Left ventricle myocardium superior (tissue), 1 donor: ENCODE measurements around the gene GMNC. TPM values are rescaled to one million over a fixed set of nuclear protein-coding genes. Genes with fewer than 3 reads are reported as not detected.

Experiments
- ATAC-seq: fragments of 200-7000 bp; cut with Tn5 transposase; one replicate; pipeline ENCODE4 v1.9.1; 2020; ENCODE audit warnings: mild to moderate bottlenecking, moderate library complexity
- DNase-seq: peaks from one replicate; pipeline ENCODE4 v3.0.0-alpha.2; 2020
- intact Hi-C: fragments of 100-400 bp; cut with micrococcal nuclease; formaldehyde crosslinking; loops from one replicate; pipeline ENCODE4 v1.11.0; 2022
- total RNA-seq: library from RNA; stranded (reverse); fragmentation: NEBNext Ultra II Directional; extraction: Animal tissue kit (Norgen Biotek cat#: 25700); gene quantifications from one replicate; pipeline ENCODE4 v1.2.1, GENCODE V29; 2021
- donor health status: DM: no; HTN: yes; CAD: no; lungs with severe emphysema.

The GMNC gene
- total RNA-seq, 1 donor from 2014 or later: 4.3 TPM

DNA sequence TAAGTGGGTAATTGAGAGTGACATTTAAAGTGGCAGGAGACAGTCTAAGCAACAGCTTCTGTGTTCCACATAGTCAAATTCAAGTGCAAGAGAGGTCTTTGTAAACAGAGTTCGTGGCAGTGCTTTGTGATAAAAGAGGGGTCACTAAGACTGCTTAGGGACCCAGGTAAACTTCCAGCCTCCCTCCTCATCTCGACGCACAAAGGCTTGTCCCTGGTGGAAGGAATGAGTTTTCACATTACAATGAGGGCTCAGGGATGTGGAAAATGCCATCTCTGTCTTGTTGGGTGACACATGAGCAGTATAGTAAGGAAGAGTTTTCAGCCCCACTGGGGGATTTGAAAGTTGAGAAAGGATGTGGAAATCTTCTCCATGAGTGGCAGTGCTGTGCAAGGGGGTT lies 7.3 kb downstream of the GMNC start:
- DNase-seq: no peak
- ATAC-seq: no peak
- intact Hi-C loops: no loop called here

DNA sequence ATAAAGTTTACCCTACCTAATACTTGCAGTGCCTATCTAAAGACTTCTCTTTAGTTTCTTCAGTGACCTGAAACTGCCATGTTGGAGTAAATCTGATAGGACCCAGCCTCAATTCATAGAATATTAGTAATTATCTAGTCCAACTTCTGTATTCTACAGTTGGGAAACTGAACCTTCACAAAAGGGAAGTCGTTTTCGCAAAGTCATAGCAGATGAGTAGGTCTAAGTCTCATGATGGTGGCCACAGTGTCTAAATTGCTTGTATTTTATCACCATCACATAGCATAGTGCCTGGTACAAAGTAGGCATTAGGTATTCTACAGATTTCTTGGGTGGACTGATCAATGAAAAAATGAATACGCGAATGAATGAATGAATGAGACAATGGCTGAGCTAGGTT lies 8.4 kb downstream of the GMNC start:
- ATAC-seq (no peak), DNase-seq (no peak)
- intact Hi-C loops: no loop called here

DNA sequence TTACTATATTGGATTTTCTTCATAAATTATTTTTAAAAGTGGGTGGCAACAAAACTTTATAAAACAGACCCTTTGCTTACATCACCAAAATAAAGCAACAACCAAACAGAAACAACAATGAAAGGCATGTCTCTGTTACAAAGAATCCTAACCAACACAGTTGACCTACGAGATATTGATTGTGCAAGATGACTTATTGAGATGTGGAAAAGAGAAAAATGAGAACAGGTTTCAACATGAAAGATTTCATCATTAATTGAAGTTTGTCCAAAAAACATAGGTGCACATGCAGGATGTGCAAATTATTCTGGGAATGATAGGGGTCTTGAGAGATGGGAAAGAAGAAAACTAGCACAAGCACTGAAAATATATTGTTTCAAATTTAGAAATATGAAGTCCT lies 9.0 kb downstream of the GMNC start:
- ATAC-seq (no peak), DNase-seq (no peak)
- intact Hi-C loops: no loop called here

DNA sequence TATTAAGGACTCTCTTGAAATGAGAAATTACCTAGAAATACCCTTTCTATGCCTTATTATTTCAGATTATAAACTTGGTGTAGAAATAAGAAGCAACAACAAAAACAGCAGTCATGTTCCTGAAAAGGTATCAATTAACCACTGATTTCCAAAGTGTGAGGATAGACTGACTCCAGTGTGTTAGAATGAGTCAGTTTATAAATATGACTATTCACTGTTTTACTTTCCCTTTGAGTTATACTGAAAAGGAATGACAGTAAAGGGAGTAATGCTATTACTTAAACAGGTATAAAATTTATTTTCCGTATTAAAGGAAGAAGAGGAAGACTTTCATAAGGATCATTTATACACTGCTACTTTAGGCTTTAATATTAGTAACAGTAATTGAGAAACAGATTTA lies 12.9 kb downstream of the GMNC start:
- intact Hi-C loops: no loop called here
- ATAC-seq: no peak
- no peak for DNase-seq

DNA sequence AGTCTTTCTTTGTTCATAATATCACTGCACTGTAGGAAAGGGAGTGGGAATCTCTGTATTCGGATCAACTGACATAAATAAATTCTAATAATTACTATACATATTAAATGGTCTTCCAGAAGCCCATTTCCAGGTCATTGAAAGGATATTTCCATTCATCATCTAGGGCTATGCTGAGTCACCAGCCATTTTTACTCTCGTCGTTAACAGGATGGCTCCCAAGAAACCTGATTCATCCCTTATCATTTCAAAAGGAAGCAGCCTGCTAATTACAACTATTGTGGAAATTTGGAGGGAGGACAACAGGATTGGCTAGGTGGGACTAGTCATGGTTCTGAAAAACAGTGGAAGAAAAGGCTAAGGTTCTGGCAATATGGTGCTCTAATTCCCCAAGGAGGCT lies 13.6 kb downstream of the GMNC start:
- ATAC-seq (no peak), DNase-seq (no peak)
- intact Hi-C loops: no loop called here

DNA sequence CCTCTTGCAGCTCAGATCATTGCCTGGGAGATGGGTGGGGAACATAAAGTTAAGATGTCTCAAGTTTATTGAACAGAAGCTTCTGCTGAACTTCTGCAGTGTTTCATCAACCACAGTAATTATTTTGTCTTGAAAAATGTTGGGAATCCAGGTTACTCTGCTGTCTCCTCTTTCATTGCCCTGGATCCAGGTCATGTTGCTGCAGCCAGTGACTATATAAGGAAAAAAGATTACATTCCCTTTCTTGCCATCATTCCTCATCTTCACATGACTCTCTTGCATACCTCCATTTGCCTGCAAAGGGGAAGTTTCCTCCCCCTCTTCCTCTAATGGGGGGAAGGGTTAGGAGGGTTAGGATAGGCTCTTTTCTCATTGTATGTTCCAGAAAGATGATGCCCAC lies 15.1 kb downstream of the GMNC start:
- DNase-seq: no peak
- intact Hi-C loops: no loop called here
- ATAC-seq: no peak

DNA sequence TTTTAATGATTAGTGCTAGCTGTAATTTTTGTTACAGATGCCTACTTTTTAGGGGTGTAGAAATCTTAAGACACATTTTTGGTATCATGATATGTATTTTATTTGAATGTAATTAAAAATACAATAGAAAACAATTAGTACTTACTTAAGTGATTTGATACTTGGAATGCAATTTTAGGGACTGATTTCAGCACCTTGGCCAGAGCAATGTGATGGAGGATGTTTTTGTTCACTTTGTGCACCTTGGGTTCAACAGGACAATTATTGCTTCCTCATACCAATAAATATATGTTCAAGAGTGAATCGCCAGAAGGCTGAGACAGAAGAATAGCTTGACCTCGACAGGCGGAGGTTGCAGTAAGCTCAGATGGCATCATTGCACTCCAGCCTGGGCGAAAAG lies 22.3 kb downstream of the GMNC start:
- intact Hi-C loops: no loop called here

DNA sequence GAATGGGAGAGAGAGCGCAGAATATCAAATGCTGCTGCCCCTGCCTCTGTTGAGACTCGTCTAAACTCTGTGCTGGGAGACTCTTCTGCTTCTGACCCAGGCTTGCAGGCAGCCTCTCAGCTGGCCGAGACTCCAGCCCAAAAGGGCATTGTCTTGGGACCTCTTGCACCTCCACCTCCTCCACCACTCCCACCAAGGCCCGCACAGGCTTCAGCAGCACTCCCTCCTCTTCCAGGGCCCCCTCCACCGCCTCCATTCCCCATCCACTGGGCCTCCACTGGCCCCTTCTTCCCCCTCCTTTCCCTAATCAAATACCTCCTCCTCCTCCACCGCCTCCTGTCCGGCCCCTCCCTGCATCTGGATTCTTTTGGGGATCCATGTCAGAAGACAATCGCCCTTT lies 31.3 kb downstream of the GMNC start:
- intact Hi-C loops: no loop called here
- ATAC-seq (no peak), DNase-seq (no peak)

More for the DNA sequence above, 22.3 kb downstream of the GMNC start:
- no peak for DNase-seq
- no peak for ATAC-seq

DNA sequence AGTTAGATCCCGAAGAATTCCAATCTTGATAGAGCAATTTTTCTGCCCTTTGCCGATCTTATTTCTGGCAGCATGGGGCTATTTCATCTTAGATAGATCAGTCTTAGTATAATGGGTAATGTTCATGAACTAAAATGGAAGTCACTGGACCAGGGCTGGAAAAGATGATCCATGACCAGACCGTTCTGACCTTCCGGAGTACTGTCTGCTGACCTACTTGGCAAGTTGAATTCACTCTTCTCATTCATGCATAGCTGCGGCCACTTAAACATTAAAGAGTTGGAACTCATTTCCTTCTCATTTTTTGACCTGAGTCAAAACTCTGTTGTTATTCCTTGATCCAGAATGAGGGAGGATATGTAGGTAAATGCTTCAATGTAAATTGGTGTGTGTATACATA lies 32.5 kb downstream of the GMNC start:
- intact Hi-C loops: no loop called here
- DNase-seq (no peak), ATAC-seq (no peak)

DNA sequence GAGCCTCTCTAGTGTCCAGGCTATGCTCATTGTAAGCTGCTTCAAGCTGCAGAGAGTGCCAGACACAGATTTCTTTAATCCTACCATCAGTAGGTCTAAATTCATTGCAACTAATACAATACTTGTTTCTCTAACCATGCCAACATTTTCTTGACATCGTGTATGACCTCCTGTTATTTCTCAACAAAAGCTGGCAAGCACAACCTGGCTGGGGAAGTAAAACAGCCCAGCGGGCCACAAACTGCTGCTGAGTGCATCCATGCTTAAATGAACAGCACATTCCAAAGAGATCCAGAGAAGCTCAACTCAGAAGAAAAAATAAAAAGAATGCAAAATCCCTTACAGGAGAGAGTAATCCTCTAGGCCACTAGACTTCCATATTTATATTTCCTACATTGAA lies 36.5 kb downstream of the GMNC start:
- ATAC-seq: no peak
- intact Hi-C loops: no loop called here
- DNase-seq: no peak

DNA sequence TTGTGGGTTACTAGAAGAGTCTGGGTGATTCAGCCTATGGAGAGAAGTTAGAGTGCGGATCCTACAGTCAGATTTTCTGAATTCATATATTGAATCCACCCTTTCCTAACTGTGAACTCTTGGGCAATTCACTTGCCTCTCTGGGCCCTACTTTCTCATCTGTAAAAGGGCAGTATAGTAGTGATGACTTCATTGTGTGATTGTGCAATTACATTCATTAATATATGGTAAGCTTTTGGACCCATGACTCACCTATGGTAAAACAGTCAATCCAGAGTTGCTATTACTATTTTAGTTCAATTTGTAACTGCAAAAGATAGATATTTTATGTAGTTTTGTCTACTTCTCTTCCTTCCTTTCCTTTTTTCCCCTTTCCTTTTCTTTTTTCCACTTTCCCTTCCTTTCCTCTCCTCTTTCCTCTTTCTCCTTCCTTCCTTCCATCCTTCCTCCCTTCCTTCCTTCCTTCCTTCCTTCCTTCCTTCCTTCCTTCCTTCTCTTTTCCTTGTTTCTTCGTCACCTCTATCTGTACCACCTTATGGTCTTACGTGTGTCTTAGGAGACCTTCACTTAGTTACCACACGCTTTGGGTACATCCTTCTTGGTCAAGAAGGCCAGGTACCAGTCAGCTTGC lies 37.0 kb downstream of the GMNC start:
- DNase-seq (no peak), ATAC-seq (no peak)
- intact Hi-C loops: no loop called here

DNA sequence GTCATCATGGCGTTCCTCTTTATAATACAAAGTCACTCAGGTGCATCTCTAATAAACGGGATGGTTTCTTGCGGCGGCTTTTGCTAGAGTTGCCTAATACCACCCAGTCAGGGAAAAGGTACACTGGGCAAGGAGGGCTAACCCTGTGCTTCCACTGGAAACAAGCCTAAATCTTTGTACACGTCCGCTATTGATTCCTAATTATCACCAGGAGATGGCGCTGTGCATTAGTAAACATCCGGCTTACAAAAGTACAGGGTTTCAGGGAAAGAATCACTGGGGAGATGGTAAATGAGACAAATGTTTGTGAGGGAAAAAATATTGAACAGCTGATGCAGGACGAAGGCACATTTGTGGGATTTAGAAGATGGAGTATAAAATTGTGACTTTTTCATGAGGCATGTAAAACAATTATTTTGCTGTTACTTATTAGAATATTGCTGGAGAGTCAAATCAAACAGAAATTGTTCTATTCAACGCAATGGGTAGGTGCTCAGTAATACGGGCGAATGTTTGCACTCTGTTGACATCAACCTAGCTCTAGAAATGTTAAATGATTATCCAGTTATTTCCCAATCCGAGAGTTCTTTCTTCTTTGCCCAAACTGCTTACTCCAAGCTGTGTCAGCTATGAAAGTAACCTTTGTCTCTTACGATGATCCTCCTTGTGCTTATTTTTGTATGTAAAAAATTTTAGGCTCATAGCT lies 50.6 kb downstream of the GMNC start:
- ATAC-seq: peak; percentile 10

DNA sequence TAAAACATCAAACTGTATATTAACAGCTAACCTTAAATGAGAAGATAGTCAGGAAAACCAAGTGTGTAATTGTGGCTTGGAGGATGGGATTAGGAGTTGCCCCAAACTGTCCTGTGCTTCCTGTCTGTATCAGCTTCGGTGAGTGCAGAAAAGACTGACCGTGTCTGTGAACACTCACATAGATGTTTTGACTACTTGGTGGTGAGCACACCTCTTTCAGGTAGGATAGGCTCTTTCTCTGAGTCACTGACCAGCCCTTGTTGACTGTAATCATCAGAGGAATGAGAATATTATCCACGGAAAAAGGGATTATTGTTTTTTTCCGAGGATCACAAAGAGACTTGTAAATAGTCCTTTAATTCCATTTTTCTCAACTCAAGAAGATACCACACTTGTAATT lies 51.5 kb downstream of the GMNC start:
- ATAC-seq (no peak), DNase-seq (no peak)
- intact Hi-C loops: loop anchor here (10.0 kb wide), 1 partner anchor 106 kb away; no protein-coding TSS in a partner anchor

More for the DNA sequence above, 50.6 kb downstream of the GMNC start:
- DNase-seq: no peak
- intact Hi-C loops: loop anchor here (10.0 kb wide), 1 partner anchor 107 kb away; no protein-coding TSS in a partner anchor

DNA sequence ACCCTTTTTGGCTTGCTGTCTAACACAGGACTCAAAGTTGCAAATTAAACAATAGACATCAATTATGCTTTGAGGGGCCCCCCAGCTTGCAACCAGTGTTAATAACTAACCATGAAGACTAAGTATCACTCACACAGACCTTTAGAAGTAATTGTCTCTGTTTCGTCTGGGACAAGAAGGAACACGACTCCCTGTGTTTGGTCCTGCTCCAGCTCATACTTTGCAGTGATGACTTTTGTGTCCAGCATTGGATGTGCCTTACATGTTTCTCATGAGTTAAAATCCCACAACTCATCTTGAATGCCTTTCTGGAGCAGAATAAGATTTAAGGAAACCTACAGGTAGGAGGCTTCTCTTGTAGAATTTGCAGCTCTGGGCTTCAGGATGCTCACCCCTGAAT lies 53.1 kb downstream of the GMNC start:
- no peak for DNase-seq
- no peak for ATAC-seq
- intact Hi-C loops: no loop called here

DNA sequence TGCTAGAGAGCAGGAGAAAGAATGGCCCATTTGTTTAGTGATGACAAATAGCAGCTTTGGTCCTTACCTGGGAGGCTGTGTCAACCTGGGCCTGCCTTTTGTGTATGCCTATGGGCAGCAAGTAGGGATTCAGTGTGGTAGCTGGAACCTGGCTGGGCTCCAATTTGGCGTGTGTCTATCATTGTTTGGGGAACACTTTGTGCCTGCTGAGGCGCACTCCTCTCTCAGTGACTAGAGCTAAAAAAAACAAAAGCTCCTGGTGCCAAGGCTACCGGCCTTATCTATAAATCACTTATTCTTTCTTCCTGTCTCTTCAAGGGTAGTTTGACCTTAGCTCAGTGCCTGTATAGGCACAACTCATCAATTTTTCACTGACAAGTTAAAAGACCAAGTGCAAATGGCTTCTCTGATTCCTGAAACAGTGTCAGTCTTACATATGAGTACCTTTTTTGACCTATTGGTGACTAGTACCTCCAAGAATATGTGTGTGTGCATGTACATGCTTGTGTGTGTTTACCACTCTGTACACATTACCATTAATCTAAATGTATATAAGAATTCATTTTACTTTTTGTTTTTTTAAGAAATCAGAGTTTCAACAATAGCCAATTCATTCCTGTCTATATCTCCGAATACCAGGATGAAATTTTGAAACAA lies 54.6 kb downstream of the GMNC start:
- ATAC-seq: peak; percentile 95
- DNase-seq: peak; percentile 90
- intact Hi-C loops: no loop called here
